Activated effector memory CD4-positive, alpha-beta T cell treated with Interleukin-2 at 50 U/mL for 16 hours (primary cell): ENCODE results near the gene MTIF3.
"Not testable (repeated sequence)": the region's sequence is repeated elsewhere in the genome, so short reads cannot be mapped to it uniquely, and the experiment has no call there.

Source experiments
- DNase-seq: peaks from one replicate; pipeline ENCODE4 v3.0.0-alpha.2; 2020

MTIF3 gene

GRCh38 chr13:27409013-27409412, 41.4 kb downstream of the MTIF3 start:
- no peak for DNase-seq

- no peak for DNase-seq
These were observed 42.3 kb downstream of the MTIF3 start for GRCh38 chr13:27408074-27408473.

GRCh38 chr13:27406178-27406939, 44.0 kb downstream of the MTIF3 start:
- no peak for DNase-seq

GRCh38 chr13:27405546-27406134, 44.7 kb downstream of the MTIF3 start:
- DNase-seq = no peak

GRCh38 chr13:27404680-27405079, 45.7 kb downstream of the MTIF3 start:
- no peak for DNase-seq

GRCh38 chr13:27403727-27404385, 46.5 kb downstream of the MTIF3 start:
- no peak for DNase-seq

- DNase-seq = no peak
These were observed 47.1 kb downstream of the MTIF3 start for GRCh38 chr13:27403203-27403678.

- DNase-seq = no peak
These were observed 49.2 kb downstream of the MTIF3 start for GRCh38 chr13:27401210-27401609.

- not testable (repeated sequence) for DNase-seq
These were observed 50.0 kb downstream of the MTIF3 start for GRCh38 chr13:27400405-27400804.

- DNase-seq = no peak
These were observed 52.0 kb downstream of the MTIF3 start for GRCh38 chr13:27398360-27398759.

GRCh38 chr13:27396252-27396846, 54.0 kb downstream of the MTIF3 start:
- no peak for DNase-seq

- no peak for DNase-seq
These were observed 55.3 kb downstream of the MTIF3 start for GRCh38 chr13:27395007-27395510.

GRCh38 chr13:27393101-27393500, 57.3 kb downstream of the MTIF3 start:
- no peak for DNase-seq

- no peak for DNase-seq
These were observed 58.9 kb downstream of the MTIF3 start for GRCh38 chr13:27391471-27391870.

- DNase-seq = no peak
These were observed 60.5 kb downstream of the MTIF3 start for GRCh38 chr13:27389891-27390290.

GRCh38 chr13:27388241-27388640, 62.1 kb downstream of the MTIF3 start:
- no peak for DNase-seq
